Thymus (tissue), 11 donors: ENCODE results near the gene PIK3R3. TPM values are rescaled to one million over a fixed set of nuclear protein-coding genes. Genes with fewer than 3 reads are reported as not detected.

Source experiments
- DNase-seq, 9 donors: peaks; one replicate each; pipeline ENCODE4 v3.0.0-alpha.2; 2013; ENCODE audit warnings: low spot score in 9 of 9, low read depth in 6 of 9, missing footprints in 1 of 9
- H3K27ac ChIP-seq, 2 donors: one replicate each; pipeline ENCODE4 v1.5.1; 2013; ENCODE audit warnings: control low read depth in 1 of 2, low read depth in 1 of 2, low read length in 1 of 2, mild to moderate bottlenecking in 1 of 2, moderate library complexity in 1 of 2
- H3K27me3 ChIP-seq, 2 donors: one replicate each; pipeline ENCODE4 v1.5.1; 2013; ENCODE audit warnings: low read length in 1 of 2; ENCODE audit not compliant: control insufficient read depth in 2 of 2, insufficient read depth in 1 of 2
- H3K36me3 ChIP-seq, 2 donors: one replicate each; pipeline ENCODE4 v1.5.1; 2013; ENCODE audit warnings: low read length in 1 of 2, mild to moderate bottlenecking in 1 of 2, moderate library complexity in 1 of 2; ENCODE audit not compliant: control insufficient read depth in 2 of 2, insufficient read depth in 2 of 2
- H3K4me1 ChIP-seq, 2 donors: one replicate each; pipeline ENCODE4 v1.5.1; 2013; ENCODE audit warnings: low read length in 2 of 2; ENCODE audit not compliant: control insufficient read depth in 2 of 2, insufficient read depth in 2 of 2
- H3K4me3 ChIP-seq, 2 donors: one replicate each; pipeline ENCODE4 v1.5.1; 2013; ENCODE audit warnings: low read length in 2 of 2, control low read depth in 1 of 2, mild to moderate bottlenecking in 1 of 2
- H3K9me3 ChIP-seq, 2 donors: one replicate each; pipeline ENCODE4 v1.5.1; 2013; ENCODE audit warnings: low read length in 1 of 2, mild to moderate bottlenecking in 1 of 2; ENCODE audit not compliant: control insufficient read depth in 2 of 2, insufficient read depth in 1 of 2
- WGBS: extraction: QIAGEN DNeasy Blood & Tissue Kit; methylation state at CpG from one replicate; pipeline ENCODE4 v1.1.7; 2013; 5-methylcytosine and 5-hydroxymethylcytosine counted together
- polyA plus RNA-seq: library from polyadenylated mRNA; stranded (reverse); fragments of 200-250 nt; gene quantifications from one replicate; pipeline ENCODE4 v1.2.3, GENCODE V29; 2013
- total RNA-seq: library from RNA; stranded (reverse); fragments of 120-200 nt; gene quantifications from one replicate; pipeline ENCODE4 v1.2.4, GENCODE V29; 2013
- donor health status: healthy.

The PIK3R3 gene
- total and polyA plus RNA-seq, 2 donors = 8.9 to 13.3 TPM

GRCh38 chr1:46160212-46160611 is 27.8 kb upstream of the PIK3R3 start:
- Histone ChIP-seq H3K36me3 (no peaks in the 10 kb centered on the region), H3K9me3 (no peaks in the 10 kb centered on the region), H3K27ac (no peak overlapping the region), H3K27me3 (no peaks in the 10 kb centered on the region), H3K4me1 (no peaks in the 10 kb centered on the region), H3K4me3 (no peak overlapping the region)
- 95% methylated on average over 1 of the region's 1 CpG for WGBS
- no peak for DNase-seq

DNA sequence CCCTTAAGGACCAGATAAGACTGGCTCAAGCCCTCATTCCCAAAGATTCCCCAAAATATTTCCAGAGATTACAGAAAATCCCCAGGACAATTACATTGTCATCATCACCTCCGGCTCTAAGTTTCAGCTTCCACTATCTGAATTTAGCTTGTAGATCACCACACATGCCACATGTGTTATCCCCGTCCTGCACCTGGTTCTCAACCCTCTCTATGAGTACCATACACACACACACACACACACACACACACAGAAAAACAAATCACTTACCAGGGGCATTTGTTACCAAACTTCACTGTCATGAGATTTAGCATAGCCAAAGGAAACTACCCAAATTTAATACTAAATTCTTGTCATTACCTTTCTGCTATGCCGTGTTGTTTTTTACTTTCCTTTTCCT is 27.1 kb upstream of the PIK3R3 start:
- 83% methylated on average over 3 of the region's 3 CpGs for WGBS
- Histone ChIP-seq H3K27ac (no peak overlapping the region), H3K36me3 (no peaks in the 10 kb centered on the region), H3K4me3 (no peak overlapping the region), H3K9me3 (no peaks in the 10 kb centered on the region), H3K27me3 (no peaks in the 10 kb centered on the region), H3K4me1 (no peaks in the 10 kb centered on the region)
- no peak for DNase-seq

DNA sequence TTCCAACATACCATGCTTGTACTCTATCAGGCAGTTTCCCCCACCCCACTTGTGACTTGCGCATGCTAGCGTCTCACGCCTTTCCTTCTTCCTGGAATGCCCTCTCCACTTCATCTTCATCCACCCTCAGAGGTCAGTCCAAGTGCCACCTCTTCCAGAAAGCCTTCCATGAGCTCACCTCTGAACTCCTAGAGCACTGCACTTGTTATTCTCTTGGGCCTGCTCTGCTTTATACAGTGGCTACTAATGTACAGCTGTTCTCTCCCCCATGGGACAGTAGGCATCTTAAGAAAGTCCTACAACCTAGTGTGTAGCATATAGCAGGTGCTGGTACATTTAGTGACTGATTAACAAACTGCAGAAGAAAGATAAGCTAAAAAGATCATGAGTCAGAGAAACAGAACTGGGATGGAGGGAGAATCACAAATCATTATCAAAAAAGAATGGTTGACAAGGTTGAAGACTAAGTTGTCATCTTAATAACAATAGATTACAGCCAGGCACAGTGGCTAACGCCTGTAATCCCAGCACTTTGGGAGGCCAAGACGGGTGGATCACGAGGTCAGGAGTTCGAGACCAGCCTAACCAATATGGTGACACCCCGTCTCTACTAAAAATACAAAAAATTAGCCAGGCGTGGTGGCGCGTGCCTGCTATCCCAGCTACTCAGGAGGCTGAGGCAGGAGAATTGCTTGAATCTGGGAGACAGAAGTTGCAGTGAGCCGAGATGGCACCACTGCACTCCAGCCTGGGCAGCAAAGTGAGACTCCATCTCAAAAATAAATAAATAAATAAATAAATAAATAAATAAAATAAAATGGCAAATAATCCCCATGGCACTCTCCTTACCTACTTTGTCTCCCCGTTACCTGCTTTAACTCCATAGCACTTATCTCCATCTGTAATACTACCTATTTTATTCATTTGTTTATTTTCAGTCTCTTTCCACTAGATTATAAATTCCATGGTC is 26.2 kb upstream of the PIK3R3 start:
- DNase-seq = no peak
- 97% methylated on average over 13 of the region's 13 CpGs for WGBS
- no peak overlapping the region for H3K27ac ChIP-seq
- no peaks in the 10 kb centered on the region for H3K36me3 ChIP-seq
- H3K4me1 ChIP-seq = no peaks in the 10 kb centered on the region
- no peak overlapping the region for H3K4me3 ChIP-seq
- H3K9me3 ChIP-seq = no peaks in the 10 kb centered on the region
- no peaks in the 10 kb centered on the region for H3K27me3 ChIP-seq

DNA sequence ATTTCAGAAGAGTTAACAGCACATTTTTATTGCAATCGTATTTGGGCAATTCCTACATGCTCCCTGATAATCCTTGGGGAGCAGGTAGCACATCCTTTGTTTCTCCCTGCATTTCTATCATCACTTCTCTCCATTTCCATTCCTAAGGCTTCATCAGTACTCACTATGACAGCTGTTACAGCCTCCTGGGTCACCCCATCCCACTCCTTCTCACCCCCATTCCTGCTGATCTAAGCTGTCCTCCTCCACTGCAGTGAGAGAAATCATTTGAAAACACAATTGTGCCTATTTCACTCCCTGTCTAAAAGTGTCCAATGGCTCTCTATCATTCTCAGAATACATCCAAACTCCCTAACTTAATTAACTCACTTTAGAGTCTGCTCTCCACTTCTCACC is 25.5 kb upstream of the PIK3R3 start:
- Histone ChIP-seq H3K9me3 (no peaks in the 10 kb centered on the region), H3K27me3 (no peaks in the 10 kb centered on the region), H3K27ac (no peak overlapping the region), H3K4me3 (no peak overlapping the region), H3K4me1 (no peaks in the 10 kb centered on the region), H3K36me3 (no peaks in the 10 kb centered on the region)
- no peak for DNase-seq
- 92% methylated on average over 1 of the region's 1 CpG for WGBS

- 97% methylated on average over 1 of the region's 1 CpG for WGBS
- no peak for DNase-seq
These were observed 21.3 kb upstream of the PIK3R3 start for GRCh38 chr1:46153732-46154131.

GRCh38 chr1:46153228-46153627 is 20.8 kb upstream of the PIK3R3 start:
- no peak for DNase-seq
- H3K4me1 ChIP-seq = no peaks in the 10 kb centered on the region
- WGBS = 94% methylated on average over 1 of the region's 1 CpG
- no peaks in the 10 kb centered on the region for H3K27me3 ChIP-seq
- no peaks in the 10 kb centered on the region for H3K36me3 ChIP-seq
- H3K9me3 ChIP-seq = no peaks in the 10 kb centered on the region
- no peak overlapping the region for H3K4me3 ChIP-seq
- H3K27ac ChIP-seq = no peak overlapping the region

More at GRCh38 chr1:46153732-46154131, 21.3 kb upstream of the PIK3R3 start:
- Histone ChIP-seq H3K4me3 (no peak overlapping the region), H3K36me3 (no peaks in the 10 kb centered on the region), H3K27ac (no peak overlapping the region), H3K27me3 (no peaks in the 10 kb centered on the region), H3K9me3 (no peaks in the 10 kb centered on the region), H3K4me1 (no peaks in the 10 kb centered on the region)

- Histone ChIP-seq H3K27ac (no peak overlapping the region), H3K36me3 (no peaks in the 10 kb centered on the region), H3K9me3 (no peaks in the 10 kb centered on the region), H3K4me3 (no peak overlapping the region), H3K4me1 (no peaks in the 10 kb centered on the region), H3K27me3 (no peaks in the 10 kb centered on the region)
- DNase-seq = no peak
- WGBS = 96% methylated on average over 3 of the region's 3 CpGs
These were observed 19.6 kb upstream of the PIK3R3 start for GRCh38 chr1:46152016-46152415.

GRCh38 chr1:46150085-46150484 is 17.7 kb upstream of the PIK3R3 start:
- H3K4me1 ChIP-seq = no peaks in the 10 kb centered on the region
- H3K9me3 ChIP-seq = no peaks in the 10 kb centered on the region
- H3K4me3 ChIP-seq = no peak overlapping the region
- no peak for DNase-seq
- H3K27me3 ChIP-seq = no peaks in the 10 kb centered on the region
- 97% methylated on average over 2 of the region's 2 CpGs for WGBS
- no peaks in the 10 kb centered on the region for H3K36me3 ChIP-seq
- no peak overlapping the region for H3K27ac ChIP-seq

DNA sequence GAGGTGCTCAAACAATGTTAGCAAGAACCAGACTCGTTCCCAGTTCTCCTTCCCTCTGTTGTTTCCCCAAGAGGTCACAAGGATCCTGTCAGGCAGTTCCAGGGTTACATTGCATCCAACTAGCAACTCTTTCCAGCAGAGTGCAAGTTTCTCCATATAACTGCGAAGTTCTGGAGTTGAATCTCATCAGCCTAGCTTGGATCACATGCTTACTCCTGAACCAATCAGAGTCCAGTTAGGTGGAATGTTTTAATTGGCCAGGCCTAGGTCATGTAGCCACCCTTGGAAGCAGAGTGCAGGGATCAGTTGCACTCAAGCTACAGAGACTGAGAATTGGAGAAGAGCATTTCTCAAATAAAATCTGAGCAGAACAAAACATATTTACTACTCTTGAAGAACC is 15.9 kb upstream of the PIK3R3 start:
- no peak for DNase-seq
- 92% methylated on average over 2 of the region's 2 CpGs for WGBS
- no peaks in the 10 kb centered on the region for H3K27me3 ChIP-seq

More for the DNA sequence above, 15.9 kb upstream of the PIK3R3 start:
- Histone ChIP-seq H3K36me3 (no peaks in the 10 kb centered on the region), H3K4me3 (no peak overlapping the region), H3K4me1 (no peaks in the 10 kb centered on the region), H3K9me3 (no peaks in the 10 kb centered on the region), H3K27ac (no peak overlapping the region)
